Urinary bladder (tissue), 4 donors: ENCODE data around the gene RNF207. TPM values are rescaled to one million over a fixed set of nuclear protein-coding genes. Genes with fewer than 3 reads are reported as not detected.
A peak's percentile ranks its signal among the peaks of the same experiment; 100 is the strongest.

ENCODE experiments used
- DNase-seq: peaks from one replicate; pipeline ENCODE4 v3.0.0-alpha.2; 2015; ENCODE audit errors: extremely low spot score
- H3K27ac ChIP-seq: one replicate; pipeline ENCODE4 v1.5.1; 2013; ENCODE audit warnings: low read depth, mild to moderate bottlenecking, moderate library complexity
- H3K36me3 ChIP-seq: one replicate; pipeline ENCODE4 v1.6.1; 2013; ENCODE audit warnings: mild to moderate bottlenecking, moderate library complexity; ENCODE audit not compliant: insufficient read depth
- H3K4me1 ChIP-seq: one replicate; pipeline ENCODE4 v1.6.1; 2013; ENCODE audit warnings: mild to moderate bottlenecking, moderate library complexity; ENCODE audit not compliant: insufficient read depth
- H3K4me3 ChIP-seq: one replicate; pipeline ENCODE4 v1.5.1; 2013; ENCODE audit warnings: low read depth, low read length
- WGBS: extraction: QIAGEN DNeasy Blood & Tissue Kit; methylation state at CpG from one replicate; pipeline ENCODE4 v1.1.7; 2013; 5-methylcytosine and 5-hydroxymethylcytosine counted together
- polyA plus RNA-seq: library from polyadenylated mRNA; stranded (reverse); fragments of 200-250 nt; gene quantifications from one replicate; pipeline ENCODE4 v1.2.3, GENCODE V29; 2013
- total RNA-seq: library from RNA; depleted of rRNA; stranded (reverse); fragments of >200 nt; gene quantifications from one replicate; pipeline ENCODE4 v1.2.3, GENCODE V29; 2014
- donor health status: healthy with polysubstance abuse.
- donor health status: healthy.

RNF207 gene
- total and polyA plus RNA-seq, 2 donors: 12.8 to 14.1 TPM

DNA sequence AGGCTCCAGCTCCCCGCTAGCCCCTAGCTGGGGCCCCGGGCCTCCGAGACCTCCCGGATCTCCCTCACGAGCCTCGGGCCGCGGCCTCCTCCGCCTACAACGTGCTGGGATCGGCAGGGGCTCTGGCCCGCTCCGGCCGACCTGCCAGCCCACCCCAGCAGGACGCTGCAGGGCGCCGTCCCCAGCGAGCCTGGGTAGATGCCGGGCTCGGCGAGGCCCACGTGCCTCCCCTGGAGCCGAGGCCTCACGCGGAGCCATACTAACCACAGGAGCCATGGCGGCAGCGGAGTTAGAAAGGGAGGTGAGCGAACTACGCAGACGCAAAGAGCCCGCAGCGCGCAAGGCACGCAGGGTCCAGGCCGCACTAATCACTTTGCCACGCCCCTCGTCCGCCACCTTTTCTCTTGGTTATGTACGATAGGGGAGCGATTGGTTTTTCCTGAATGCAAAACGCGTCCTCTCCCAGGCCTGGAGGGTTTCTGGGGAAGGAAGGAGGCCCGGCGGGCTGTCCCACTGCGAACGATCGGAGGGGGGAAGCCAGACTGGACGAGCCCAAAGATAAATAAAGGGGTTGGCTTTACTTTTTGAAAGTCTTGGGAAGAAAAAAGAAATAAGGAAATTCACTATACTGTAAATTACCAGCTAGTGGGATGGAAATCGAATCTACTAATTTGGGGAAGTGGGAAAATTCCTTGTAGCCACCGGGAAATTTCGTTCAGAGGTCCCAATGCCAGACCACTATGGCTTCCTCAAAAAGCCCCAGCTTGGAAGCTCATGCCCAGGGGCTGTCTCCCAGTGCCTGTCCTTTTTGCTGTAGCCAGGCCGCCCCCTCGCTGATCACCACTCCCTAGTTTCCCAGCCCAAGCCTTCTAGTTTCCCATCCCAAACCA, 6.4 kb upstream of the RNF207 start, which contains the start of gene RPL22:
TSS of gene RPL22 (minus strand) at position 298 of the 890 bp plus-strand sequence. CDS start at position 276, 22 bp downstream.
- peaks cover 1% of the 10 kb centered on the region for H3K36me3 ChIP-seq
- H3K4me1 ChIP-seq: no peaks in the 10 kb centered on the region
- peak; percentile 98 for DNase-seq
- peak within 1 kb of the TSS; percentile 60 for H3K27ac ChIP-seq
- H3K4me3 ChIP-seq: peak within 1 kb of the TSS; percentile 99
- under 1% methylated on average over 53 of the region's 53 CpGs for WGBS

GRCh38 chr1:6200188-6200809, 5.6 kb upstream of the RNF207 start:
- H3K36me3 ChIP-seq: no peaks in the 10 kb centered on the region
- no peak for DNase-seq
- H3K4me1 ChIP-seq: no peaks in the 10 kb centered on the region
- H3K27ac ChIP-seq: peak overlapping the region; percentile 49
- H3K4me3 ChIP-seq: peak overlapping the region; percentile 41
- 56% methylated on average over 10 of the region's 10 CpGs for WGBS

GRCh38 chr1:6202256-6202655, 3.7 kb upstream of the RNF207 start:
- WGBS: 89% methylated on average over 7 of the region's 7 CpGs
- Histone ChIP-seq H3K36me3 (no peaks in the 10 kb centered on the region), H3K27ac (no peak overlapping the region), H3K4me1 (peaks cover 1% of the 10 kb centered on the region), H3K4me3 (no peak overlapping the region)
- DNase-seq: no peak

GRCh38 chr1:6206520-6206855, 569 bp downstream of the RNF207 start:
- DNase-seq: no peak
- peaks cover 1% of the 10 kb centered on the region for H3K4me1 ChIP-seq
- peak overlapping the region; percentile 45 for H3K4me3 ChIP-seq
- 11% methylated on average over 25 of the region's 25 CpGs for WGBS
- no peak overlapping the region for H3K27ac ChIP-seq
- H3K36me3 ChIP-seq: no peaks in the 10 kb centered on the region

- no peak for DNase-seq
- Histone ChIP-seq H3K36me3 (no peaks in the 10 kb centered on the region), H3K4me1 (peaks cover 1% of the 10 kb centered on the region), H3K4me3 (no peak overlapping the region), H3K27ac (no peak overlapping the region)
- 82% methylated on average over 19 of the region's 19 CpGs for WGBS
These were observed 1.4 kb downstream of the RNF207 start for GRCh38 chr1:6207075-6207885.

DNA sequence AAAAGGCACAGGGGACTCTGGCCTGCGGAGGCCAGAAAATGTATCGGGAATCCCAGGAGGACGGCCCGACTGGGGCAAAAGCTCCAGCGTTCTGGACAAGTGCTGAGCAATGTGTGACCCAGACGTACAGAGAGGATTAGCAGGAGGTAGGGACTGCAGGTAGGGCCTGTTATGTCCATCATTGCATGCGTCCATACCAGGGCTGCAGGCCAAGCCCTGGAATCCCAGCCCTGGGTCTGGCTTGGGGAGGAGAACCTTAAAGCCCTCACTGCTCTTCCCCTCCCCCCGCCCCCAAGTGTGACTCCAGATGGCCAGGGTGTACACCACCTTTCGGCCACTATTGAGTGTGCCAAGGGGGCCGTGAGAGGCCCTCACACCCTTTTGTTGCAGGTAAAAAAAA, 2.0 kb downstream of the RNF207 start:
- no peak for DNase-seq
- WGBS: 93% methylated on average over 10 of the region's 10 CpGs
- Histone ChIP-seq H3K36me3 (no peaks in the 10 kb centered on the region), H3K4me1 (peaks cover 1% of the 10 kb centered on the region), H3K27ac (no peak overlapping the region), H3K4me3 (no peak overlapping the region)

DNA sequence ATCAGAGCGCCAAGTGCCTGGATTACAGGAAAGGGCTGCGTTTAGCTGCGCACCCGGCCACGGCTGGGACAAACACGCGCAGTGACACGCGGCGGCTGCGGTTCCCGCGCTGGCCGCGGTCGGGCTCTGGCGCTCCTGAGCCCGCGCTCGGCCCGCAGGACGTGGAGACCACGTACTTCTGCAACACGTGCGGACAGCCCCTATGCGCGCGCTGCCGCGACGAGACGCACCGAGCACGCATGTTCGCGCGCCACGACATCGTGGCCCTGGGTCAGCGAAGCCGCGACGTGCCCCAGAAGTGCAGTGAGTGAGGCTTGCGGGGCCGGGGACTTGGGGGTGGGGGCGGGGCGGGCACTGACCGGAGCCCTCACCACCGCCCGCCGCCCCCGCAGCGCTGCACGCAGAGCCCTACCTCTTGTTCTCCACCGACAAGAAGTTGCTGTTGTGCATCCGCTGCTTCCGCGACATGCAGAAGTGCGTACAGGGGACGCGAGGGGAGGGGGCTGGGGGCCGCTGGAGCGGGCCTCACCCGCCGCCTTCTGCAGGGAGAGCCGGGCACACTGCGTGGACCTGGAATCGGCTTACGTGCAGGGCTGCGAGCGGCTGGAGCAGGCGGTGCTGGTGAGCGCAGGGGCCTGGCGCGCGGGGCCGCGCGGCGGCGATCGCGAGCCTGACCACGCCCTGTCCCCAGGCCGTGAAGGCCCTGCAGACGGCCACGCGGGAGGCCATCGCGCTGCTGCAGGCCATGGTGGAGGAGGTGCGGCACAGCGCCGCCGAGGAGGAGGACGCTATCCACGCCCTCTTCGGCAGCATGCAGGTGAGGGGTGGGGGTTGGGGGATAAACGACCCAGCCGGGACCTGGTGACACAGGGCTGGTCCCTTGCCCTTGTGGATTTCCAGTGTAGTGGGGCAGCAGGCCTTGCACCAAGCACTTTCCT, 3.1 kb downstream of the RNF207 start:
- WGBS: 15% methylated on average over 99 of the region's 99 CpGs
- Histone ChIP-seq H3K36me3 (no peaks in the 10 kb centered on the region), H3K27ac (no peak overlapping the region), H3K4me3 (peak overlapping the region; percentile 26), H3K4me1 (peaks cover 1% of the 10 kb centered on the region)
- no peak for DNase-seq

DNA sequence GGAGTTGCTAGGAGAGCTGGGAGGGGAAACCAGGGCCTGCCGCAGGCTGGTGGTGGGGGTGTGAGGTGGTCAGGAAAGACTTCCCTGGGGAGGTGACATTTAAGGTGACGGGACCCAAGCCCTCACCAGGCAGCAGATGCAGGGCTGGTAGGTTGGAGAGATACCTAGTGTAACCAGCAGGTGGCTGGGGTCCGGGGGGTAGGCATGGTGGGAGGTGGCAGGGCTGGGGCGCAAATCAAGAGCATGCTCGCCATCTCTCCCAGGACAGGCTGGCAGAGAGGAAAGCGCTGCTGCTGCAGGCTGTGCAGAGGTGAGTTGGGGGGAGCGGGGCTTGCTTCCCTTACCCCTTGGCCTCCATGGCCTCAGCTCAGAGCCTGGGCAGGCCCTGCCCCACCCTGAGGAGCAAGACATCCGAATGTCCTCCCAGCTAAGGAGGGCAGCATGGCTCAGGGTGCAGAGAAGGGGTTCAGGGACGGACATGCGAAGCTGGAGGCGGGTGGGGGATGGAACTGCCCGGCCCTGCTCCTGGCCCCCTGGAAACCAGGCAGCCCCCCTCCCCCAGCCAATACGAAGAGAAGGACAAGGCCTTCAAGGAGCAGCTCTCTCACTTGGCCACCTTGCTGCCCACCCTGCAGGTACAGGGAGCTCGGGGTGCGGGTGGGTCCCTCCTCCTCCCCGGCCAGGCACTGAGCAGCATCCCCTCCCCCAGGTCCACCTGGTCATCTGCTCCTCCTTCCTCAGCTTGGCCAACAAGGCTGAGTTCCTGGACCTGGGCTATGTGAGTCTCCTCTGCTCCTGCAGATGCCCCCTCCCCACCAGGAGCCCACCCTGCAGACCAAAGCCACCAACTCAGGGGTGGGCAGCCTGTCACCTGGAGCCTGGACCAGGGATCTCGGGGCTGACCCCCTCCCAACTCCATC, 4.0 kb downstream of the RNF207 start:
- 91% methylated on average over 17 of the region's 17 CpGs for WGBS
- Histone ChIP-seq H3K4me3 (no peak overlapping the region), H3K36me3 (no peaks in the 10 kb centered on the region), H3K4me1 (peaks cover 1% of the 10 kb centered on the region), H3K27ac (no peak overlapping the region)
- no peak for DNase-seq

DNA sequence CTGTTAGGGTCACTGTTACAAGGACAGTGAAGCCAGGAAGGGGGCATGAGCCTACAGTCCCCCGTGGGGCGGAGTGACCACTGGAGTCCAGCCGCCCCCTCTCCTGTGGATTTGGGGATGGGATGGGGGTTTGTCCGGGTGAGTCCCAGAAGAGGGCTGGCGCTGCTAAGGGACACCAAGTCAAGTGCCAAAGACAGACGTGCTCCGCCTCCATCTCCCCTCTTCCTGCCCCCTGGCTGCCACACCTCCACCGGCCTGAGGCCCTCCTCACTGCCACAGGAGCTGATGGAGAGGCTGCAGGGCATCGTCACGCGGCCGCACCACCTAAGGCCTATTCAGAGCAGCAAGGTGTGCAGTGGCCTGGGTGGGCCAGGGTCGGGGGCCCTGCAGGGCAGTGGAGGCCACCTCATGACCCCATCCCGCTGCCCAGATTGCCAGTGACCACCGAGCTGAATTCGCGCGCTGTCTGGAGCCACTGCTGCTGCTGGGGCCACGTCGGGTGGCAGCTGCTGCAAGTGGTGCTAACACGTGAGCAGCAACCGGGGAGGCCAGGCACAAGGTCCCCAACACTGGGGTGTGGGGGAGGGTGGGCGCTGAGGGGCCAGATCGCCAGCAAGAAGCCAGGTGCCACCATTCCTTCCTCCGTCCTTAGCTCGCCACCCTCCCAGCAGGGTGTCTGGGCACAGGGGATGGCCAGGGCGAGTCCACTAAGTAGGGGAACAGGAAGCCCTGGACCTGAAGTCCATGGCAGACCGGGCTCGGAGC, 4.9 kb downstream of the RNF207 start:
- no peak for DNase-seq
- Histone ChIP-seq H3K4me3 (no peak overlapping the region), H3K36me3 (no peaks in the 10 kb centered on the region), H3K27ac (no peak overlapping the region), H3K4me1 (peaks cover 1% of the 10 kb centered on the region)
- WGBS: 95% methylated on average over 29 of the region's 29 CpGs

DNA sequence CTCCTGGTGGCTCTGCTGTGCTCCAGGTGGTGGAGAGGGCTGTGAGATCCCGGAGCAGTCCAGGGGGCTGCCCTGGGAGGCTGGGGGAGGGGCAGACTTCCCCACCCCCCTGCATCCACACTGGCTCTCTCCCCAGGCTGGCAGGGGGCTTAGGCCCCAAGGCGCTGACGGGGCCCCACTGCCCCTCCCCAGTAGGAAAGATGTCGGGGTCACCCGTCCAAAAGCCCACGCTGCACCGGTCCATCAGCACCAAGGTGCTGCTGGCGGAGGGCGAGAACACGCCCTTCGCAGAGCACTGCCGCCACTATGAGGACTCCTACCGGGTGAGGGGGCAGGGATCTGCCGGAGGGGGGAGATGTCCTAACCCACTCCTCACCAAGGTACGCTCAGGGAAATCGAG, 5.8 kb downstream of the RNF207 start:
- Histone ChIP-seq H3K36me3 (no peaks in the 10 kb centered on the region), H3K27ac (no peak overlapping the region), H3K4me1 (peaks cover 1% of the 10 kb centered on the region), H3K4me3 (no peak overlapping the region)
- no peak for DNase-seq
- WGBS: 85% methylated on average over 16 of the region's 16 CpGs

DNA sequence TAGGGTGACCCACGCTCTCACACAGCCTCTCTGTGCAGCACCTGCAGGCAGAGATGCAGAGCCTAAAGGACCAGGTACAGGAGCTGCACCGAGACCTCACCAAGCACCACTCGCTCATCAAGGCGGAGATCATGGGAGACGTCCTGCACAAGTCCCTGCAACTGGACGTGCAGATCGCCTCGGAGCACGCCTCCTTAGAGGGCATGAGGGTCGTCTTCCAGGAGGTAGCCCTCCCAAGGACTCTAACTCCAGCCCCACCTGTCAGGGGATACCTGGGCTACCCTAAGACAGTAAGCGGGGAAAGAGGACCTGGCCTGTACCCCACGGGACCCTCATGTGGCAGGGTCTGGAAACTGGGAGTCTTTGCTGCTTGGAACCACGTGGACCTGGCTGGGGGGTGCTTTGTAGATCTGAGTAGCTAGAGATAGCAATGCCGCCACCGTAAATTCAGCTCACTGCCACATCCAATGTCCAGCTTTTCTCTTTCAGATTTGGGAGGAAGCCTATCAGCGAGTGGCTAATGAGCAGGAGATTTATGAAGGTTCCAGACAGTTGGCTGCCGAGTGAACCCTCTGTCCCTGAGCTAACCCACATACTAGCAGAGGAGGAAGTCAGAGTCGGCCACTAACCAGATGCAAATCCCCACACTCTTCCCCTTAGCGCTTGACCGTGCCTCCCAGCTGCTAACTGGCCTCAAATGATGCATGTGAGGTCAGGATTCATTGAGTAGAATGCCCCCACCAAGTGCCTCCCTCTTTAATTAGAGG, 6.5 kb downstream of the RNF207 start:
- Histone ChIP-seq H3K36me3 (no peaks in the 10 kb centered on the region), H3K4me3 (no peak overlapping the region), H3K27ac (no peak overlapping the region), H3K4me1 (no peaks in the 10 kb centered on the region)
- WGBS: 78% methylated on average over 20 of the region's 20 CpGs
- no peak for DNase-seq
